Nephron progenitor cell (in vitro differentiated cells): ENCODE measurements around the gene TTC12.

Experiments
- DNase-seq: peaks from one replicate; pipeline ENCODE4 v3.0.0; 2021
- H3K27ac Mint-ChIP-seq: 2 replicates; pipeline ENCODE4 v1.8.0; 2021; ENCODE audit warnings: mild to moderate bottlenecking, moderate library complexity, mixed read lengths
- H3K27me3 Mint-ChIP-seq: 2 replicates; pipeline ENCODE4 v1.8.0; 2021; ENCODE audit warnings: mild to moderate bottlenecking, low read depth, mixed read lengths; ENCODE audit not compliant: poor library complexity
- H3K36me3 Mint-ChIP-seq: 2 replicates; pipeline ENCODE4 v1.8.0; 2021; ENCODE audit warnings: low read depth, mixed read lengths
- H3K4me1 Mint-ChIP-seq: 2 replicates; pipeline ENCODE4 v1.8.0; 2021; ENCODE audit warnings: mixed read lengths
- H3K4me3 Mint-ChIP-seq: 2 replicates; pipeline ENCODE4 v1.8.0; 2021; ENCODE audit warnings: mild to moderate bottlenecking, moderate library complexity, mixed read lengths
- H3K9me3 Mint-ChIP-seq: 2 replicates; pipeline ENCODE4 v1.8.0; 2021; ENCODE audit warnings: mild to moderate bottlenecking, moderate library complexity, mixed read lengths
- TF ChIP-seq, protein P1 (sequence below): fragments of 200-600 bp; sonication (generic); IDR thresholded peaks from 2 replicates; pipeline ENCODE4 v1.5.0; 2021; ENCODE audit warnings: antibody characterized with exemption

The TTC12 gene

DNA sequence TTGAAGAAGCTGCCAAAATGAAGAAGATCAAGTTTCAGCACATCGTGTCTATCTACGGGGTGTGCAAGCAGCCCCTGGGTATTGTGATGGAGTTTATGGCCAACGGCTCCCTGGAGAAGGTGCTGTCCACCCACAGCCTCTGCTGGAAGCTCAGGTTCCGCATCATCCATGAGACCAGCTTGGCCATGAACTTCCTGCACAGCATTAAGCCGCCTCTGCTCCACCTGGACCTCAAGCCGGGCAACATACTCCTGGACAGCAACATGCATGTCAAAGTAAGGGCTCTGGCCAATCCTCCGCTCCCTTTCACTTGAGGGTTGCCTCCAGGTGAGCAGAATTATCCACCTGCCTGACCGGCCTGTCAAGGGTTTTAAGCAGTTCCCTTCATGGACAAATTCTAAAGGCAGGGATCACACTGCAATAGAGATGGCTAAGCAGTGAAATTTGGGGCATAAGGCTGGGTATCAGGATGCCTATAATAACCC, 79.2 kb downstream of the TTC12 start:
- Mint-ChIP-seq H3K27me3 (peaks cover 17% of the 10 kb centered on the region), H3K27ac (no peak overlapping the region), H3K36me3 (no peaks in the 10 kb centered on the region), H3K4me3 (no peak overlapping the region), H3K9me3 (no peaks in the 10 kb centered on the region), H3K4me1 (no peaks in the 10 kb centered on the region)
- TF ChIP-seq, protein P1, sequence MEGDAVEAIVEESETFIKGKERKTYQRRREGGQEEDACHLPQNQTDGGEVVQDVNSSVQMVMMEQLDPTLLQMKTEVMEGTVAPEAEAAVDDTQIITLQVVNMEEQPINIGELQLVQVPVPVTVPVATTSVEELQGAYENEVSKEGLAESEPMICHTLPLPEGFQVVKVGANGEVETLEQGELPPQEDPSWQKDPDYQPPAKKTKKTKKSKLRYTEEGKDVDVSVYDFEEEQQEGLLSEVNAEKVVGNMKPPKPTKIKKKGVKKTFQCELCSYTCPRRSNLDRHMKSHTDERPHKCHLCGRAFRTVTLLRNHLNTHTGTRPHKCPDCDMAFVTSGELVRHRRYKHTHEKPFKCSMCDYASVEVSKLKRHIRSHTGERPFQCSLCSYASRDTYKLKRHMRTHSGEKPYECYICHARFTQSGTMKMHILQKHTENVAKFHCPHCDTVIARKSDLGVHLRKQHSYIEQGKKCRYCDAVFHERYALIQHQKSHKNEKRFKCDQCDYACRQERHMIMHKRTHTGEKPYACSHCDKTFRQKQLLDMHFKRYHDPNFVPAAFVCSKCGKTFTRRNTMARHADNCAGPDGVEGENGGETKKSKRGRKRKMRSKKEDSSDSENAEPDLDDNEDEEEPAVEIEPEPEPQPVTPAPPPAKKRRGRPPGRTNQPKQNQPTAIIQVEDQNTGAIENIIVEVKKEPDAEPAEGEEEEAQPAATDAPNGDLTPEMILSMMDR: no peak
- DNase-seq: no peak

DNA sequence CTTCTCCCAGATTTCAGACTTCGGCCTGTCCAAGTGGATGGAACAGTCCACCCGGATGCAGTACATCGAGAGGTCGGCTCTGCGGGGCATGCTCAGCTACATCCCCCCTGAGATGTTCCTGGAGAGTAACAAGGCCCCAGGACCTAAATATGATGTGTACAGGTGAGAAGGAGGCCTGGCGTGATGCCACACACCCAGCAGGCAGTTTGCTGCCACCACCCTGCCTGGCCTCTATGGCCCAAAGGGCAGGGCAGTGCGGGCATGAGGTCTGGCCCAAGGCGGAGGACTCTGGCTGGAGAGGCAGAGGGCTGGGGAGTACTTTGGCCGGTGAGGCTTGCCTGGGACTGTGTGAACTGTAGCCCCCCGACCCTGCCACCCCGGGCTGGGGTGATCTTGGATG, 80.5 kb downstream of the TTC12 start:
- DNase-seq: no peak
- no peak overlapping the region for H3K27ac Mint-ChIP-seq
- TF ChIP-seq, protein P1: no peak
- H3K36me3 Mint-ChIP-seq: no peaks in the 10 kb centered on the region
- H3K9me3 Mint-ChIP-seq: no peaks in the 10 kb centered on the region
- H3K27me3 Mint-ChIP-seq: peaks cover 17% of the 10 kb centered on the region
- H3K4me1 Mint-ChIP-seq: no peaks in the 10 kb centered on the region
- no peak overlapping the region for H3K4me3 Mint-ChIP-seq

DNA sequence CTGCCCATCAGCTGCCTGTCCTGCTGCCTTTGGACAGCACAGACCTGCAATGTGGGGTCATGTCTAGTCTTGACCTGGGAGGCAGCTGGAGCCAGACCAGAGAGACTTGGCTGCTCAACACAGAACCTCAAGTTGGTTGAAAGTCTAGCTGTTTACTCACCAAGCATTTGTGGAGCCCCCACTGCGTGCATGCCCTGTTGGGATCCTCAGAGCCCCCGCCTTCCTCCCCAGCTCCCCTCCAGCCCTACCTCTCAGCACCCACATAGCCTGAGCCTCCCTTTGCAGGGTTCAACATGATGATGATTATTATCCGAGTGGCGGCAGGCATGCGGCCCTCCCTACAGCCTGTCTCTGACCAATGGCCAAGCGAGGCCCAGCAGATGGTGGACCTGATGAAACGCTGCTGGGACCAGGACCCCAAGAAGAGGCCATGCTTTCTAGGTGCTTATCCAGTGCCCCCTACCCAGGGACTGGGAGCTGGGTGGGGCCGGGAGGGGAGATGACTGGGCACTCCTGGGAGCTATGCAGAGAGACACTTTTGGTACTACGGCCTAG, 81.5 kb downstream of the TTC12 start:
- no peak overlapping the region for H3K27ac Mint-ChIP-seq
- no peaks in the 10 kb centered on the region for H3K4me1 Mint-ChIP-seq
- H3K4me3 Mint-ChIP-seq: no peak overlapping the region
- H3K9me3 Mint-ChIP-seq: no peaks in the 10 kb centered on the region
- H3K36me3 Mint-ChIP-seq: no peaks in the 10 kb centered on the region
- TF ChIP-seq, protein P1: no peak
- peaks cover 17% of the 10 kb centered on the region for H3K27me3 Mint-ChIP-seq
- DNase-seq: no peak

DNA sequence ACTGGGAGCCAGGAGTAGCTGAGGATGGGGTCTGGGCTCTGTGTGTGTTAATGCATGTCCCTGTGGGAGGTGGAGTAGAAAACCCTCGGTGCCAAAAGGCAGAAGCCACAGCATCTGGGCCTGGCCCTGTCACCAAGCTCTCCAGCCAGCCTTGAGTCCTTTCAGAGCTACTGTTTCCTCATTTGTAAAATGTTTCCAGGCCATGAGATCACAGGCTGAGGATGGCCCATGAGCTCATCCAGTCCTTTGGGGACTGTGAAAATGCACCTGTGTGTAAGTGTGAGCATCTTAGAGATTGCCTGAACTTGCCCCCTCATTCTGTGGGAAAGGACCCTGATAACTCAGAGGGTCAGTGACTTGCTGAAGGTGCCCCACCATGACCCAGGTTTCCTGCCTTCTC, 82.3 kb downstream of the TTC12 start:
- Mint-ChIP-seq H3K27me3 (peaks cover 19% of the 10 kb centered on the region), H3K36me3 (no peaks in the 10 kb centered on the region), H3K9me3 (no peaks in the 10 kb centered on the region), H3K4me3 (no peak overlapping the region), H3K4me1 (no peaks in the 10 kb centered on the region), H3K27ac (no peak overlapping the region)
- DNase-seq: no peak
- TF ChIP-seq, protein P1: no peak

DNA sequence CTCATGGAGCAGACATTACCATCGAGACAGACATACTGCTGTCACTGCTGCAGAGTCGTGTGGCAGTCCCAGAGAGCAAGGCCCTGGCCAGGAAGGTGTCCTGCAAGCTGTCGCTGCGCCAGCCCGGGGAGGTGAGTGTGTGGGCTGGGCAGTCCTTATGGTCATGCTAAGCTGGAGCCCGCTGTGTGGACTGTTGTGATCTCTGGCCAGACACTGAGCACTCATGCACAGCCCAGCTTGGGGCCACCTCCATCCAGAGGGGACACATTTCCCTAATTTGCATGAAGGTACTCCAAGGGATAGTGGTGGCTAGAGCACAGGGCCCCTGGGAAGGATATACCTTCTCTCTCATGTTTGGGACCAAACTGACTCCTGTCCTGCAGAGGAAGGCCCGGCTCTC, 82.8 kb downstream of the TTC12 start:
- Mint-ChIP-seq H3K36me3 (no peaks in the 10 kb centered on the region), H3K27ac (no peak overlapping the region), H3K4me3 (no peak overlapping the region), H3K27me3 (peaks cover 22% of the 10 kb centered on the region), H3K4me1 (no peaks in the 10 kb centered on the region), H3K9me3 (no peaks in the 10 kb centered on the region)
- TF ChIP-seq, protein P1: no peak
- DNase-seq: no peak

DNA sequence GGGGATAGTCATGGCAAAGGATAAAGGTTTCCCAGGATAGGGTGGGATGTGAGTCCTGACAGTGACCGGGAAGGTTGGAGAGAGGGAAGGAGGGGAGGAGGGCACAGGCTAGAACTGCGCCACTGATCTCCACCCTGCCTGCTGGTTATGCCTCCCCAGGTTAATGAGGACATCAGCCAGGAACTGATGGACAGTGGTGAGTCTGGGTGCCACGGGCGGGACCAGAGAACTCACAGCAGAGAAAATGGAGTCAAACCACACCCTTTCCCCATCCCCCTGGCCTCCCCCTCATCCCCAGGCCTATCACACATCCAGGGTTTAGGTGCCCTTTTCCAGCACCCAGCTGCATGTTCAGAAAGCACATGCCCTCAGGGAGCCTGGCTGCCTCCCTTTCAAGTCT, 83.4 kb downstream of the TTC12 start:
- Mint-ChIP-seq H3K27ac (no peak overlapping the region), H3K27me3 (peaks cover 28% of the 10 kb centered on the region), H3K36me3 (no peaks in the 10 kb centered on the region), H3K4me3 (no peak overlapping the region), H3K9me3 (no peaks in the 10 kb centered on the region), H3K4me1 (no peaks in the 10 kb centered on the region)
- TF ChIP-seq, protein P1: no peak
- DNase-seq: no peak
